Lower leg skin (tissue), 4 donors: ENCODE results near the gene AK8. TPM values are rescaled to one million over a fixed set of nuclear protein-coding genes. Genes with fewer than 3 reads are reported as not detected.

Experiments
- DNase-seq, 2 donors: peaks; one replicate each; pipeline ENCODE4 v3.0.0-alpha.2; 2019; ENCODE audit warnings: low spot score in 2 of 2
- H3K4me3 ChIP-seq: fragments of 200-600 bp; sonication (generic); 2 replicates; pipeline ENCODE4 v1.5.1; 2017; ENCODE audit warnings: mild to moderate bottlenecking, low read depth; ENCODE audit not compliant: poor library complexity, severe bottlenecking
- CTCF ChIP-seq, 3 donors: fragments of 450-650 bp; IDR thresholded peaks; one replicate each; pipeline ENCODE4 v1.5.1; 2016; ENCODE audit warnings: antibody characterized with exemption in 3 of 3, mild to moderate bottlenecking in 3 of 3, moderate library complexity in 2 of 3
- POLR2A ChIP-seq, 2 donors: fragments of 450-650 bp; IDR thresholded peaks; one replicate each; pipeline ENCODE4 v1.6.1; 2016 to 2017; ENCODE audit warnings: antibody characterized with exemption in 2 of 2, mild to moderate bottlenecking in 1 of 2, moderate library complexity in 1 of 2
- WGBS, 2 donors: methylation state at CpG; one replicate each; pipeline ENCODE4 v1.1.5; 2018; 5-methylcytosine and 5-hydroxymethylcytosine counted together
- intact Hi-C: fragments of 100-400 bp; cut with DNase I; formaldehyde crosslinking; loops from one replicate; pipeline ENCODE4 v1.15.0; 2023; ENCODE audit warnings: low total_unique reads
- total RNA-seq, 4 donors: library from RNA; depleted of rRNA; stranded (reverse); fragments of >200 nt; gene quantifications; one replicate each; pipeline ENCODE4 v1.1.0, GENCODE V29; 2016

The AK8 gene
- total RNA-seq, 4 donors from 2014 or later, result 1.4 to 5.5 (median 2.0) TPM

GRCh38 chr9:132810314-132810713, 67.8 kb downstream of the AK8 start:
- peak in 1 of 2 donors; percentile 23 for DNase-seq
- intact Hi-C loops, result no loop called here
- no peak overlapping the region for H3K4me3 ChIP-seq
- WGBS, 2 donors, result 79 to 83% methylated on average over 11 of the region's 11 CpGs
- no peak for TF ChIP-seq POLR2A (IDR thresholded peaks at IDR 0.05)
- TF ChIP-seq CTCF (IDR thresholded peaks at IDR 0.05), result no peak

GRCh38 chr9:132809677-132810271, 68.3 kb downstream of the AK8 start:
- no peak overlapping the region for H3K4me3 ChIP-seq
- intact Hi-C loops, result no loop called here
- DNase-seq, result peak in 1 of 2 donors; percentile 28
- 70 to 74% methylated on average over 11 of the region's 11 CpGs for WGBS, 2 donors
- no peak for TF ChIP-seq POLR2A (IDR thresholded peaks at IDR 0.05)
- TF ChIP-seq CTCF (IDR thresholded peaks at IDR 0.05), result no peak

GRCh38 chr9:132808645-132809044, 69.4 kb downstream of the AK8 start:
- intact Hi-C loops, result no loop called here
- 85 to 86% methylated on average over 6 of the region's 6 CpGs for WGBS, 2 donors
- peak in 1 of 2 donors; percentile 42 for DNase-seq
- TF ChIP-seq CTCF (IDR thresholded peaks at IDR 0.05), result no peak
- no peak for TF ChIP-seq POLR2A (IDR thresholded peaks at IDR 0.05)
- no peak overlapping the region for H3K4me3 ChIP-seq

GRCh38 chr9:132806723-132807421, 71.2 kb downstream of the AK8 start:
- H3K4me3 ChIP-seq, result no peak overlapping the region
- TF ChIP-seq POLR2A (IDR thresholded peaks at IDR 0.05), result no peak
- TF ChIP-seq CTCF (IDR thresholded peaks at IDR 0.05), result no peak
- intact Hi-C loops, result no loop called here
- DNase-seq, result peak in 1 of 2 donors; percentile 76
- WGBS, 2 donors, result 51 to 54% methylated on average over 13 of the region's 13 CpGs

- 65 to 67% methylated on average over 9 of the region's 9 CpGs for WGBS, 2 donors
- intact Hi-C loops, result no loop called here
- DNase-seq, result peak in 1 of 2 donors; percentile 25
- TF ChIP-seq POLR2A (IDR thresholded peaks at IDR 0.05) (no peak), CTCF (IDR thresholded peaks at IDR 0.05) (no peak)
- H3K4me3 ChIP-seq, result no peak overlapping the region
Measured at GRCh38 chr9:132806306-132806705, 71.8 kb downstream of the AK8 start.
